Measurements from ENCODE around the gene MELK.

DNA sequence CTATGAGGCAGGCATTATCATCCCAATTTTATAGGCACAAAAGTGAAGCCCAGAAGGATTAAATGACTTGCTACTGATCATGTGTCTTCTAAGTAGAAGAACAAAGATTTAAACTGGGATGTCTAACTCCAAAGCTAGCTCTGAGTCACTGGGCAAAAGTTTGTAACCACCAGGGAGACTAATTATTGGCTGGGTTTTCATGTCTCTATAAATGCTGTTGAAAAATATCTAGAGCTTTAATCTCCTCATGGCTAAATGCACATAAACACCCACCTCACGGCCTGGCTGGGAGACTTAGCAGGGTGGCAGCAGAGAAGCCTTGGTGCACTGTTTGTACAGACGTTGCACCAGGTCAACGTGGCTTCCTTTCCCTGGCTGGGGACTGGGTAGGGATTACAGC is 144.6 kb downstream of the MELK start:
- TF ChIP-seq, protein P1, sequence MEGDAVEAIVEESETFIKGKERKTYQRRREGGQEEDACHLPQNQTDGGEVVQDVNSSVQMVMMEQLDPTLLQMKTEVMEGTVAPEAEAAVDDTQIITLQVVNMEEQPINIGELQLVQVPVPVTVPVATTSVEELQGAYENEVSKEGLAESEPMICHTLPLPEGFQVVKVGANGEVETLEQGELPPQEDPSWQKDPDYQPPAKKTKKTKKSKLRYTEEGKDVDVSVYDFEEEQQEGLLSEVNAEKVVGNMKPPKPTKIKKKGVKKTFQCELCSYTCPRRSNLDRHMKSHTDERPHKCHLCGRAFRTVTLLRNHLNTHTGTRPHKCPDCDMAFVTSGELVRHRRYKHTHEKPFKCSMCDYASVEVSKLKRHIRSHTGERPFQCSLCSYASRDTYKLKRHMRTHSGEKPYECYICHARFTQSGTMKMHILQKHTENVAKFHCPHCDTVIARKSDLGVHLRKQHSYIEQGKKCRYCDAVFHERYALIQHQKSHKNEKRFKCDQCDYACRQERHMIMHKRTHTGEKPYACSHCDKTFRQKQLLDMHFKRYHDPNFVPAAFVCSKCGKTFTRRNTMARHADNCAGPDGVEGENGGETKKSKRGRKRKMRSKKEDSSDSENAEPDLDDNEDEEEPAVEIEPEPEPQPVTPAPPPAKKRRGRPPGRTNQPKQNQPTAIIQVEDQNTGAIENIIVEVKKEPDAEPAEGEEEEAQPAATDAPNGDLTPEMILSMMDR (IDR thresholded peaks at IDR 0.05; ENCODE audit: low read depth, low read length), result no peak
- no peak for TF ChIP-seq EZH2phosphoT487 (IDR thresholded peaks at IDR 0.05; ENCODE audit: low read depth)
